ENCODE measurements around the gene ZNF140. TPM values are rescaled to one million over a fixed set of nuclear protein-coding genes. Genes with fewer than 3 reads are reported as not detected.

ZNF140 gene
- total and polyA plus RNA-seq, 2 donors from 2014 or later, result 14.1 to 20.4 TPM

- Histone ChIP-seq H3K9ac (ENCODE audit: low read length in 3 of 3) (no peak overlapping the region), H3K36me3 (ENCODE audit: control insufficient read depth in 2 of 3, insufficient read depth in 3 of 3, low read length in 3 of 3) (no peaks in the 10 kb centered on the region), H3K9me3 (ENCODE audit: control insufficient read depth in 2 of 3, insufficient read depth in 1 of 3, low read length in 3 of 3) (peaks cover 3 to 48% (median 16%) of the 10 kb centered on the region in 3 donors), H3K27ac (ENCODE audit: low read depth in 2 of 2, low read length in 2 of 2) (no peak overlapping the region), H3K27me3 (ENCODE audit: control insufficient read depth, insufficient read depth, low read length) (no peaks in the 10 kb centered on the region), H3K4me3 (ENCODE audit: low read length in 3 of 3) (no peak overlapping the region), H3K4me1 (ENCODE audit: control insufficient read depth in 2 of 3, insufficient read depth in 2 of 3, low read depth in 1 of 3, low read length in 3 of 3) (no peaks in the 10 kb centered on the region)
- no peak for FAIRE-seq
- no peak for TF ChIP-seq CTCF (IDR thresholded peaks at IDR 0.05; ENCODE audit: borderline replicate concordance, extremely low read depth, insufficient read depth)
- intact Hi-C loops (cut with DNase I), result no loop called here
- no peak for DNase-seq
These were observed 6.9 kb upstream of the ZNF140 start for GRCh38 chr12:133073836-133074235.

- Histone ChIP-seq H3K36me3 (ENCODE audit: control insufficient read depth in 2 of 3, insufficient read depth in 3 of 3, low read length in 3 of 3) (peaks cover 11 to 22% (median 12%) of the 10 kb centered on the region in 3 donors), H3K4me1 (ENCODE audit: control insufficient read depth in 2 of 3, insufficient read depth in 2 of 3, low read depth in 1 of 3, low read length in 3 of 3) (peaks cover 0 to 5% (median 2%) of the 10 kb centered on the region in 3 donors), H3K9me3 (ENCODE audit: control insufficient read depth in 2 of 3, insufficient read depth in 1 of 3, low read length in 3 of 3) (peaks cover 14 to 54% (median 14%) of the 10 kb centered on the region in 3 donors), H3K27me3 (ENCODE audit: control insufficient read depth, insufficient read depth, low read length) (no peaks in the 10 kb centered on the region), H3K27ac (ENCODE audit: low read depth in 2 of 2, low read length in 2 of 2) (peak overlapping the region; percentile 98 to 100), H3K9ac (ENCODE audit: low read length in 3 of 3) (peak overlapping the region; percentile 66 to 93 (median 89)), H3K4me3 (ENCODE audit: low read length in 3 of 3) (peak overlapping the region; percentile 74 to 92 (median 91))
- FAIRE-seq (peak; percentile 85), DNase-seq (peak; percentile 99 to 100 (median 100))
- no peak for TF ChIP-seq CTCF (IDR thresholded peaks at IDR 0.05; ENCODE audit: borderline replicate concordance, extremely low read depth, insufficient read depth)
- intact Hi-C loops (cut with DNase I), result no loop called here
These were observed 726 bp upstream of the ZNF140 start for GRCh38 chr12:133080026-133080367.

GRCh38 chr12:133081159-133081780 lies 547 bp downstream of the ZNF140 start:
- no peak for TF ChIP-seq CTCF (IDR thresholded peaks at IDR 0.05; ENCODE audit: borderline replicate concordance, extremely low read depth, insufficient read depth)
- peaks cover 0 to 5% (median 2%) of the 10 kb centered on the region in 3 donors for H3K4me1 ChIP-seq (ENCODE audit: control insufficient read depth in 2 of 3, insufficient read depth in 2 of 3, low read depth in 1 of 3, low read length in 3 of 3)
- DNase-seq (peak in 2 of 5 donors; percentile 26 to 61), FAIRE-seq (no peak)
- peaks cover 17 to 61% (median 17%) of the 10 kb centered on the region in 3 donors for H3K9me3 ChIP-seq (ENCODE audit: control insufficient read depth in 2 of 3, insufficient read depth in 1 of 3, low read length in 3 of 3)
- peak overlapping the region; percentile 74 to 92 (median 91) for H3K4me3 ChIP-seq (ENCODE audit: low read length in 3 of 3)
- peak overlapping the region; percentile 98 to 100 for H3K27ac ChIP-seq (ENCODE audit: low read depth in 2 of 2, low read length in 2 of 2)
- H3K36me3 ChIP-seq (ENCODE audit: control insufficient read depth in 2 of 3, insufficient read depth in 3 of 3, low read length in 3 of 3), result peaks cover 17 to 35% (median 19%) of the 10 kb centered on the region in 3 donors
- H3K9ac ChIP-seq (ENCODE audit: low read length in 3 of 3), result peak overlapping the region; percentile 63 to 93 (median 83)
- H3K27me3 ChIP-seq (ENCODE audit: control insufficient read depth, insufficient read depth, low read length), result no peaks in the 10 kb centered on the region
- intact Hi-C loops (cut with DNase I), result no loop called here
